Urinary bladder (tissue), 4 donors: Measurements from ENCODE around the gene ANXA6. TPM values are rescaled to one million over a fixed set of nuclear protein-coding genes. Genes with fewer than 3 reads are reported as not detected.

Source experiments
- DNase-seq: peaks from one replicate; pipeline ENCODE4 v3.0.0-alpha.2; 2015; ENCODE audit errors: extremely low spot score
- H3K27ac ChIP-seq: one replicate; pipeline ENCODE4 v1.5.1; 2013; ENCODE audit warnings: low read depth, mild to moderate bottlenecking, moderate library complexity
- H3K36me3 ChIP-seq: one replicate; pipeline ENCODE4 v1.6.1; 2013; ENCODE audit warnings: mild to moderate bottlenecking, moderate library complexity; ENCODE audit not compliant: insufficient read depth
- H3K4me1 ChIP-seq: one replicate; pipeline ENCODE4 v1.6.1; 2013; ENCODE audit warnings: mild to moderate bottlenecking, moderate library complexity; ENCODE audit not compliant: insufficient read depth
- H3K4me3 ChIP-seq: one replicate; pipeline ENCODE4 v1.5.1; 2013; ENCODE audit warnings: low read depth, low read length
- WGBS: extraction: QIAGEN DNeasy Blood & Tissue Kit; methylation state at CpG from one replicate; pipeline ENCODE4 v1.1.7; 2013; 5-methylcytosine and 5-hydroxymethylcytosine counted together
- polyA plus RNA-seq: library from polyadenylated mRNA; stranded (reverse); fragments of 200-250 nt; gene quantifications from one replicate; pipeline ENCODE4 v1.2.3, GENCODE V29; 2013
- total RNA-seq: library from RNA; depleted of rRNA; stranded (reverse); fragments of >200 nt; gene quantifications from one replicate; pipeline ENCODE4 v1.2.3, GENCODE V29; 2014
- donor health status: healthy with polysubstance abuse.
- donor health status: healthy.

The ANXA6 gene
- total and polyA plus RNA-seq, 2 donors = 275 to 426 TPM

- Histone ChIP-seq H3K36me3 (no peaks in the 10 kb centered on the region), H3K4me3 (no peak overlapping the region), H3K4me1 (no peaks in the 10 kb centered on the region), H3K27ac (no peak overlapping the region)
- WGBS = 86% methylated on average over 3 of the region's 3 CpGs
- no peak for DNase-seq
Measured at GRCh38 chr5:151139646-151140045, 17.9 kb downstream of the ANXA6 start.

GRCh38 chr5:151139015-151139414 is 18.6 kb downstream of the ANXA6 start:
- no peak for DNase-seq
- Histone ChIP-seq H3K4me1 (no peaks in the 10 kb centered on the region), H3K36me3 (no peaks in the 10 kb centered on the region), H3K4me3 (no peak overlapping the region), H3K27ac (no peak overlapping the region)
- WGBS = 87% methylated on average over 8 of the region's 8 CpGs

- Histone ChIP-seq H3K4me1 (no peaks in the 10 kb centered on the region), H3K27ac (no peak overlapping the region), H3K4me3 (no peak overlapping the region), H3K36me3 (no peaks in the 10 kb centered on the region)
- no peak for DNase-seq
- 81% methylated on average over 1 of the region's 1 CpG for WGBS
Measured at GRCh38 chr5:151138114-151138513, 19.5 kb downstream of the ANXA6 start.

- H3K36me3 ChIP-seq = no peaks in the 10 kb centered on the region
- DNase-seq = no peak
- 90% methylated on average over 10 of the region's 10 CpGs for WGBS
- H3K4me1 ChIP-seq = no peaks in the 10 kb centered on the region
- H3K27ac ChIP-seq = no peak overlapping the region
- H3K4me3 ChIP-seq = no peak overlapping the region
Measured at GRCh38 chr5:151137067-151137825, 20.3 kb downstream of the ANXA6 start.

GRCh38 chr5:151134228-151134627 is 23.4 kb downstream of the ANXA6 start:
- Histone ChIP-seq H3K27ac (no peak overlapping the region), H3K4me1 (no peaks in the 10 kb centered on the region), H3K4me3 (no peak overlapping the region), H3K36me3 (no peaks in the 10 kb centered on the region)
- no peak for DNase-seq
- whole genome bisulfite sequencing = 57% methylated on average over 3 of the region's 3 CpGs

GRCh38 chr5:151132963-151133362 is 24.6 kb downstream of the ANXA6 start:
- no peak overlapping the region for H3K4me3 ChIP-seq
- DNase-seq = no peak
- no peaks in the 10 kb centered on the region for H3K4me1 ChIP-seq
- 56% methylated on average over 4 of the region's 4 CpGs for WGBS
- H3K27ac ChIP-seq = no peak overlapping the region
- no peaks in the 10 kb centered on the region for H3K36me3 ChIP-seq

- H3K27ac ChIP-seq = no peak overlapping the region
- WGBS = 78% methylated on average over 13 of the region's 13 CpGs
- H3K4me3 ChIP-seq = no peak overlapping the region
- no peak for DNase-seq
- no peaks in the 10 kb centered on the region for H3K36me3 ChIP-seq
- H3K4me1 ChIP-seq = no peaks in the 10 kb centered on the region
Measured at GRCh38 chr5:151130922-151131891, 26.4 kb downstream of the ANXA6 start.

GRCh38 chr5:151130235-151130921 is 27.2 kb downstream of the ANXA6 start:
- no peak overlapping the region for H3K4me3 ChIP-seq
- WGBS = 91% methylated on average over 8 of the region's 8 CpGs
- H3K27ac ChIP-seq = no peak overlapping the region
- no peaks in the 10 kb centered on the region for H3K36me3 ChIP-seq
- H3K4me1 ChIP-seq = no peaks in the 10 kb centered on the region
- no peak for DNase-seq

- no peak for DNase-seq
- Histone ChIP-seq H3K36me3 (no peaks in the 10 kb centered on the region), H3K4me1 (no peaks in the 10 kb centered on the region), H3K27ac (no peak overlapping the region), H3K4me3 (no peak overlapping the region)
- 64% methylated on average over 4 of the region's 4 CpGs for WGBS
Measured at GRCh38 chr5:151128817-151129216, 28.8 kb downstream of the ANXA6 start.

- DNase-seq = no peak
- WGBS = 85% methylated on average over 8 of the region's 8 CpGs
- no peak overlapping the region for H3K27ac ChIP-seq
- no peaks in the 10 kb centered on the region for H3K4me1 ChIP-seq
- no peak overlapping the region for H3K4me3 ChIP-seq
- no peaks in the 10 kb centered on the region for H3K36me3 ChIP-seq
Measured at GRCh38 chr5:151127926-151128325, 29.7 kb downstream of the ANXA6 start.

- WGBS = 17% methylated on average over 9 of the region's 9 CpGs
- no peak for DNase-seq
- H3K4me3 ChIP-seq = no peak overlapping the region
- H3K36me3 ChIP-seq = no peaks in the 10 kb centered on the region
- no peak overlapping the region for H3K27ac ChIP-seq
- H3K4me1 ChIP-seq = no peaks in the 10 kb centered on the region
Measured at GRCh38 chr5:151126199-151126645, 31.4 kb downstream of the ANXA6 start.

- no peak for DNase-seq
Measured at GRCh38 chr5:151125421-151125820, 32.2 kb downstream of the ANXA6 start.

GRCh38 chr5:151123897-151124751 is 33.5 kb downstream of the ANXA6 start:
- Histone ChIP-seq H3K27ac (no peak overlapping the region), H3K4me3 (no peak overlapping the region), H3K36me3 (no peaks in the 10 kb centered on the region), H3K4me1 (no peaks in the 10 kb centered on the region)
- no peak for DNase-seq
- WGBS = 75% methylated on average over 17 of the region's 17 CpGs

More at GRCh38 chr5:151125421-151125820, 32.2 kb downstream of the ANXA6 start:
- H3K4me3 ChIP-seq = no peak overlapping the region
- no peaks in the 10 kb centered on the region for H3K4me1 ChIP-seq
- 68% methylated on average over 7 of the region's 7 CpGs for WGBS
- no peaks in the 10 kb centered on the region for H3K36me3 ChIP-seq
- H3K27ac ChIP-seq = no peak overlapping the region
